HPDE6-E6E7 (cell line): ENCODE measurements around the gene OR1N2.
"Not testable (repeated sequence)": the region's sequence is repeated elsewhere in the genome, so short reads cannot be mapped to it uniquely, and the experiment has no call there.

ENCODE experiments used
- DNase-seq: peaks from one replicate; pipeline ENCODE4 v3.0.0; 2011; ENCODE audit warnings: missing footprints; ENCODE audit errors: extremely low spot score

OR1N2 gene, protein sequence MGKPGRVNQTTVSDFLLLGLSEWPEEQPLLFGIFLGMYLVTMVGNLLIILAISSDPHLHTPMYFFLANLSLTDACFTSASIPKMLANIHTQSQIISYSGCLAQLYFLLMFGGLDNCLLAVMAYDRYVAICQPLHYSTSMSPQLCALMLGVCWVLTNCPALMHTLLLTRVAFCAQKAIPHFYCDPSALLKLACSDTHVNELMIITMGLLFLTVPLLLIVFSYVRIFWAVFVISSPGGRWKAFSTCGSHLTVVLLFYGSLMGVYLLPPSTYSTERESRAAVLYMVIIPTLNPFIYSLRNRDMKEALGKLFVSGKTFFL

DNA sequence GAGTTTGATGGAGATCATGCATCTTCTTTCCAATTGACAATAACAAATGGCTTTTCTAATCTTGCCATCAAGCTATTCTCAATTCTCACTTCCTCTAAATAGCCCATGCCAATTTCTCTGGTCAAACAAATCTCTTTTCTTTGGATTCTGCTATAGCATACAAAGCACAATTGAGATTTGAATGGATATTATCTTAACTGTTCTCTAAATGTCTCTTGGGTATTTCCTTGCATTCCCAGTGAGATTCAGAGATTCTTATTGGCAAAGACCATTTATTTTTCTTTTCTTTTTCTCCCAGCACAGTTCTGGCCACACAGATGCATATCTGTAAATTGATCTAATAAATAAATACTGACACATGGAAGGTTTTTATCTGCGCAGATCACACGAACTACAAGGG lies at the start of gene OR1N2:
OR1N2 (plus strand) TSS at position 301 of the 400 bp plus-strand sequence. CDS start 100 bp downstream, outside the sequence.
- DNase-seq = no peak

DNA sequence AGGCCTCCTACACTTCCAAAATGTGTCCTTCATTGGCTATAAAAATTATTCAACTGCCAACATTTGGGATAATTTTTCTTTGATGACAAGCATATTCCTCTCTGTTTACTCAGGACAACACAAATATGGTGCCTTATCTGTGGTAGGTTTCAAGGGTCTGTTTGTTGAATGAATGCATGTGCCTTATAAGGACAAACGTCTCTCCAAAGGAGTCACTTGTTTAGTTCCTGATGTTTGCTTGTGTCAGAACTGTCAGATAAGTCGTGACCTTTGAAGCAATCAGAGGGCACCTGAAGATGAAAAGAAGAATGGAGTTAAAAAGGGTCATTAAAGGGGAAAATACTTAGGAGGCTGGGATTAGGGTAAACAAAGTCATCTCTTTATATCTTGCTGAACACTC lies 45.9 kb upstream of the OR1N2 start:
- no peak for DNase-seq

DNA sequence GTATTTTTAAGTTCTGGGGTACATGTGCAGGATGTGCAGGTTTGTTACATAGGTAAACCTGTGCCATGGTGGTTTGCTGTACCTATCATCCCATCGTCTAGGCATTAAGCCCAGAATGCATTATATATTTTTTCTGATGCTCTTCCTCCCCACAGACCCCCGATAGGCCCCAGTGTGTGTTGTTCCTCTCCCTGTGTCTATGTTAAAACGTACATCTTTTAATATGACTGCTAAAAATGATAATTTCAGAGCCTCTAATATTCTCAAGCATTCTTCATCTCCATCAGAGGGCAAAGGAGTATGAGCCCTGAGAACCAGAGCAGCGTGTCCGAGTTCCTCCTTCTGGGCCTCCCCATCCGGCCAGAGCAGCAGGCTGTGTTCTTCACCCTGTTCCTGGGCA lies 42.4 kb upstream of the OR1N2 start, which contains the start of gene OR1J2:
OR1J2 (plus strand) TSS at position 301 of the 400 bp plus-strand sequence; CDS start at position 301, 0 bp downstream.
- DNase-seq = no peak

DNA sequence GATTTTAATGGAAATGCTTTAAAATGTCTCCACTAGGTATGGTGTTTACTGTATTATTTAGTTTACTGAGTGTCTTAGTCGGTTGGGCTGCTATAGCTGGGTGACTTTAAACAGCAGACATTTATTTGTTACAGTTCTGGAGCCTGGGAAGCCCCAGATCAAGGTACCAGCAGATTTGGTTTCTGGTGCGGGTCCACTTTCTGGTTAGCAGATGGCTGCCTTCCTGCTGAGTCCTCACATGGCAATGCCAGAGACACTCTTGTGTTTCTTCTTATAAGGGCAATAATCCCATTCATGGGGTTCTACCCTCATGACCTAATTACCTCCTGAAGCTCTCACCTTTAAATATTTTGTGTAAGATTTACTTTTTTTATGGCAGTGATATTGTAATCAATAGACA lies 34.7 kb upstream of the OR1N2 start:
- no peak for DNase-seq

DNA sequence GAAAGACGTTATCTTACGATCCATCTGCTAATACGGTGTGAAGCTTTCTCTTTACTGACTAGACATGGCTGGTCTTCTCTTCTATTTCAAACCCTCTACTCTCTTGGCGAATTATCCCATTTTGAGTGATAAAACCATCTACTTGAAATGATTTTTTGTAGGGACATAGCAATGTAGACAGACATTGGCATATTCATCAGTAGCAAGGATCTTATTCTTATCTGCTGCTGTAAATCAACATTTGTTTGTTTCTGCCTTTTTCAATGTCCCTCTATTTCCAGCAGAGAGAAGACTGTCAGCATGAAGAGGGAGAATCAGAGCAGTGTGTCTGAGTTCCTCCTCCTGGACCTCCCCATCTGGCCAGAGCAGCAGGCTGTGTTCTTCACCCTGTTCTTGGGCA lies 34.1 kb upstream of the OR1N2 start, which contains the start of gene OR1J4:
OR1J4 (plus strand) TSS at position 301 of the 400 bp plus-strand sequence; CDS start at position 301, 0 bp downstream.
- DNase-seq = no peak

DNA sequence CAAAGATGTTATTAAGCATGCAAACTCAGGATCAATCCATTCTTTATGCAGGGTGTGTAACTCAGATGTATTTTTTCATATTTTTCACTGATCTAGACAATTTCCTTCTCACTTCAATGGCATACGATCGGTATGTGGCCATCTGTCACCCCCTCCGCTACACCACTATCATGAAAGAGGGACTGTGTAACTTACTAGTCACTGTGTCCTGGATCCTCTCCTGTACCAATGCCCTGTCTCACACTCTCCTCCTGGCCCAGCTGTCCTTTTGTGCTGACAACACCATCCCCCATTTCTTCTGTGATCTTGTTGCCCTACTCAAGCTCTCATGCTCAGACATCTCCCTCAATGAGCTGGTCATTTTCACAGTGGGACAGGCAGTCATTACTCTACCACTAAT lies 33.5 kb upstream of the OR1N2 start:
- no peak for DNase-seq

DNA sequence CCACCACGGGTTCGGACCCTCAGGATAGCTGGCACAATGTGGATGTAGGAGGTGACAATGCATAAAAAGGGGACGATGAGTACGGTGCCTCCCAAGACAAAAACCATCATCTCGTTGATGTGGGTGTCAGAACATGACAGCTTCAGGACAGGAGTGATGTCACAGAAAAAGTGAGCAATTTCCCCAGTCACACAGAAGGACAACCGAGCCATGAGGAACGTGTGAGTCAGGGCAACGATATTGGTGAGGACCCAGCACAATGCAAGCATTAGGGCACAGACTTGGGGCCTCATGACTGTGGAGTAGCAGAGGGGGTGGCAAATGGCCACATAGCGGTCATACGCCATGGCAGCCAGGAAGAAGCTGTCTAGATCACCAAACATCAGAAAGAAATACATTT lies 26.3 kb upstream of the OR1N2 start:
- no peak for DNase-seq

DNA sequence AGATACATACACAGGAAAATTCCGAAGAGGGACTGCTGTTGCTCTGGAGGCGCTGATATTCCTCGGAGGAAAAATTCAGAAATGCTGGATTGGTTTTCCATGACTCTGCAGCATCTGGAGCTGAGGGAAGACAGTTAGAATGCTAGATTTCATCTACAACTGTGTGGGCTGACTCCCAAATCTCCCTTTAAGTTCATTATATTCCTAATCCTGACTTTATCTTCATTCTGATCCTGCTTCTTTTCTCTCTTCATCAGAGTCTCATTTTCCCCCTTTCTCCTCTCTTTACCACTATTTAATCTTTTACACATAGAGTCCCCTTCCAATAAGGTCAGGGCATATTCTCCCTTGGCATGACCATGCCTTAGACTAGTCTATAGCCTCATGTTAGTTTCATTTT lies 25.7 kb upstream of the OR1N2 start, which contains the start of gene OR1N1:
OR1N1 (minus strand) TSS at position 101 of the 400 bp plus-strand sequence; CDS start at position 101, 0 bp downstream.
- no peak for DNase-seq

DNA sequence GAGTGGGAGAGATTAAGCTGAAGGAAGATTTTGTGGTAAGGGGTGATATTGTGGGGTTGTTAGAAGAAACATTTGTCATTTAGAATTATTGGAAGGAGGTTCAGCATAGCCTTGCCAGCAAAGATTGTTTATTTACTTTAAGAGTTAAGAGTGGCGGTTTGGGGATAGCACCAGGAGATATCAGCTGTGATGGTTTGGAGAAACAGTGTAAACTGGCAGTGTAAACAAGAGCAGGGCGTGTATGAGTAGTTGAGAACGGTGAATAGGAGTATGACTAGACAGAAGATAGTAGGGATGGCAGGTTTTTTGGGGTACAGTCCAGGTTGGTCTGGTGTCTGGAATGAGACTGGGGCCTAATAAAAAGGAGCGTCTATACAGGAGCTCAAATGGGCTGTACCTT lies 21.8 kb upstream of the OR1N2 start:
- DNase-seq = not testable (repeated sequence)

DNA sequence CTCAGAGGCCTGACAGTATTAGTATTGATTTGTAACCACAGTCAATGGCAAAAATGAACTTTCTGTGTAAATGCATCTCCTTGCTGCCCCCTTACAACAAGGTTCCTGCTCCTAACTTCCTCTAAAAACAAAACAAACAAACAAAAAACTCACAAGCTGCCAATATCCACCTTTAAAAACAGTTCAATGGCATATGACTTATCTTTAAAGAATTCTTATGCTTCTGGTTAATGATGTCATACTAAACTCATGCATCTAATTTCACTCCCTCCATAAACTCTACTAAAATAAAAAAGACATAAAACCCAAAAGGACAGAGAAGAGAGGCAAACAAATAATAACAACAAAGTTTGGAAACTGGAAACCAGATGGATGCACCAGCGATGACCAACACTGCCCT lies 16.8 kb upstream of the OR1N2 start:
- no peak for DNase-seq

DNA sequence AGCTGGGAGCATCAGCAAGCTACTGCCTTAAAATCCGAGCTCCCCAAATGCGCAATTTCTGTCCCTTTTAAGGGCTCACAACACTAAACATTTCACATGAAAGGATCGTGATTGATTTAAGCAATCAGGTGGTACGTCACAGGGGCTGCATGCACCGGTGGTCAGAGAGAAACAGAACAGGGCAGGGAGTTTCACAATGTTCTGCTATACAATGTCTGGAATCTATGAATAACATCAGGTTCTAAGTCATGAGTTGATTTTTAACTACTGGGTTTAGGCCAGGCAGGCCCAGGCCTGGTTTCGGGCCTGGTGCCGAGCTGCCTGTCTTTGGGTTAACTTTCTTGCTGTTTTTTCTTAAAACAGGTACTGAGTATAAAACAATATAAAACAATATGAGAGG lies 15.8 kb upstream of the OR1N2 start:
- DNase-seq = not testable (repeated sequence)

DNA sequence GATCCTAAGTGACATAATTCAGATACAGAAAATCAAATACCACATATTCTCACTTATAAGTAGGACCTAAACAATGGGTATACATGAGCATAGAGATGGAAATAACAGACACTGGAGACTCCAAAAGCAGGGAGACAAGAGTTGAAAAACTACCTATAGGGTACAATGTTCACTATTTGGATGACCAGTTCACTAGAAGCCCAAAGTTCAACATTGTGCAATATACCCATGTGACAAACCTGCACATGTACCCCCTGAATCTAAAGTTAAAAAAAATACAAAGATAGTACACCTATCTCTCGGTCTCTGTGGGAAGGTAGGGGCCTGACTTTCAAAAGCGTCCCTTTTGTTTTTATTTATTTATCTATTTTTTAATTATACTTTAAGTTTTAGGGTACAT lies 14.2 kb upstream of the OR1N2 start:
- no peak for DNase-seq

DNA sequence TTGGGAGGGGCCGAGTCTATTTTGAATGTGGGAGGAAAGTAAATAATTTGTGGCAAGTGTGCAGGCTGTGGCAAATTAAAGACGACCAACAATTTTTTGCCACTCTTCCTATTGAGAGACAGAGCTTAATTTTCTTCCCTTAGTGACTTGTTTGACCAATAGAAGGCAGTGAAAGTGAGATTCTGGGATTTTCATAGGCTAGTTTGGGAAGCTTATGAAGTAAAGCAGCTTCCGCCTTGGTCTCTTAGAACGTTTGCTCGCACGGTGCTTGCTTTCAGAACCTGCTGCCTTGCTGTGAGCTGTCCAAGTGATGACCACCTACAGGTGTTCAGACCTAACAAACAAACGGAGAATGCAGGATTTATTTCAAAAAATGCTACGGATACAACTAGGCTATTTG lies 6.7 kb upstream of the OR1N2 start:
- no peak for DNase-seq

DNA sequence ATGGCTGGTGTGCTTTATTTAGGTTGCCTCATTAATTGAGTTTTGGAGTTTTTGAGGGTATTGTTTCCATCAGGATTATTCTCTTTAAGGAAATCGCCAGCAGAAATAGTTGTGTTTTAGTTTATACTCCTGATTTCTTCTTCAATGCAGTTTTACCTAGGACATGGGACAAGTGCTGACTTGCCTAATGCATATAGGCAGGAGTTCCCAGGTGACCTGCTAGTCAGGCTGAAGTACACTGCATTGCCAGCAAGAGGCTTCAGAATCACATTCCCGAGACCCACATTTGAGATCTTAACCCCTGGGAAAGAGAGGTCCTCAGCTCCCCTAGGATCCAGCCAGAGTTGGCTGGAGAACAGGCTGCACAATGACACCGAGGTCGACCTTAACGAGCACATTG lies 1.5 kb upstream of the OR1N2 start:
- DNase-seq = peak; percentile 22

DNA sequence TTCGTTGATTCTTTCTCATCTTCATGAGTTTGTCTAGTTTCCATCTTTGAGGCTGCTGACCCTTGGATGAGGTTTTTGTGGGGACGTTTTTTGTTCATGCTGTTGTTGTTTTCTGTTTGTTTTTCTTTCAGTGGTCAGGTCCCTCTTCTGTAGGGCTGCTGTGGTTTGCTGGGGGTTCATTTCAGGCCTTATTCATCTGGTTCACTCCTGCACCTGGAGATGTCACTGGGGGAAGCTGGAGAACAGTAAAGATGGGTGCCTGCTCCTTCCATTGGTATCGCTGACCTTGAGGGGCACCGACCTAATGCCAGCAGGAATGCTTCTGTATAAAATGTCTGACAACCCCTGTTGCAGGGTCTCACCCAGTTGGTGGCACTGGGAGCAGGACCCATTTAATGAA lies 8.5 kb downstream of the OR1N2 start:
- DNase-seq = no peak

DNA sequence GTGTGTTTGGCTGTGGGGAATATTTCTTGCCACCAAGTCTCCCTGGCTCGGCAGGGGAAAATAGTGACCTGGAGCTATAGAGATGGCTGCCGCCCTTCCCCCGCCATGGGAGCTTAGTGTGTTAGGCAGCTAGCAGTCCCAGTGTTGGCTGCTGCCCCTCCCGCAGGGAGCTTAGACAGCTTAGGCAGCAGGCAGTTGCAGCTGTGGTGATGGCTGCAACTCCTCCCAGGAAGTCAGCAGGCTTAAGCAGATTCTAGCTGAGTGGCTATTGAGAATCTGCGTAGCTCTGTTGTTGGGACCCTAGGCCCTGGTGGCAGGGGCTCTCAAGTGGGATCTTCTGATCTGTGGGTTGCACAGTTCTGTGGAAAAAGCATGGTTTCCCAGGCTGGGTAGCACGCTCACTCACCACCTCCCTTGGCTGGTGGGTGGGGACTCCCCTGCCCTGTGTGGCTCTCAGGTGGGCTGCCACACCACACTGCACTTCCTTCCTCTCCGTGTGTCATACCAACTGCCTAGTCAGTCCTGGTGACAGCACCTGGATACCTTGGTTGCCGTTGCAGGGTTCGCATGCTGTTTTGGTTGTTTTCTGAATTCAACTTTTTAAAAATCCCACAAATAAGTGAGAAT lies 9.3 kb downstream of the OR1N2 start:
- no peak for DNase-seq

DNA sequence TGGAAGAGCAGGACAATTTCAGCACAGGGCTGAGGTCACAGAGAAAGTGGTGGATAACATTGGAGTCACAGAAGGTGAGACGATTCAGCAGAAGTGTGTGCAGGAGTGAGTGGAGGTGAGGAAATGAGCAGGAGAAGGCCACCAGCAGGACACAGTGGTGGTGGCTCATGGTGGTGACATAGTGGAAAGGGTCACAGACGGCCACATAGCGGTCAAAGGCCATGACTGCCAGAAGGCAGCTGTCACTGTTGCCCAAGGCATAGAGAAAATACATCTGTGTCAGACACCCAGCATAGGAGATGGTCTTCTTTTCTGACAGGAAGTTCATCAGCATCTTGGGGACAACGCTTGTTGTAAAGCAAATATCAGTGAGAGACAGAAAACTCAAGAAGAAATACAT lies 15.0 kb downstream of the OR1N2 start:
- no peak for DNase-seq

DNA sequence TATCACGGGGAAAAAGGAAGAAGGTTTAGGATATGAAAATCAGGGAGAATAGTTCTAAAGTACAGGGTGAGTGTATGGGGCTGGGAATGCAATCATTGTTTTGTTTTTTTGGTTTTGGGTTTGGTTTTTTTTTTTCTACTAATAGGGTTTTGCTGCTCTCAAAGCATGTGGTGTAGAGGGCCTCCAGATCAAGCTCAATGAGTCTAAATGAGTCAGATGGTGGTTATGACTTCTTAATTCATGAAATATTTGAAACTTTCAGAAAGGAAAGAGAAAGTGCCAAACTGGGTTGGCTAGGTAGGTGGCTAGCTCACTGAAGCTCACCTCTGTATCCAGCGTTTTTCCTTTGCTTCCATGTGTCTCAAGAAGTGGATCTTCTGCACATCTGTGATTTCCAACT lies 19.5 kb downstream of the OR1N2 start:
- no peak for DNase-seq

DNA sequence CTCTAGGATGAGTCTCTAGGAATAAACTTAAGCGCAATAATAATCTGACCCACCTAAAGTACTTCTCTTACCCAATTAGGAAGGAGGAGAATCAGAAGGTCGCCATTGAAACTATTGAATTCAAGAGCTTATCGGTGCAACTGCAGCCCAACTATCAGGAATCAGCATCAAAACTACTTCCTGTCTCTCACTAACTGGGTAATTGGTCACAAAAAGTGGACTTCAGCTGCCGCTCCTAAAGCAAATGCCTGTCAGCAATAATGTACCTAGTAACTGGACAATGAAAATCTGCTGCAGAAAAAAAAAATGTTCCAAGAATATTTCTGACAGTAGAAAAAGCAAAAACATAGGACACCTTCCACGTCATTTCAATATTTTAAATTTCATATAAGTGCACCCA lies 27.0 kb downstream of the OR1N2 start:
- no peak for DNase-seq

DNA sequence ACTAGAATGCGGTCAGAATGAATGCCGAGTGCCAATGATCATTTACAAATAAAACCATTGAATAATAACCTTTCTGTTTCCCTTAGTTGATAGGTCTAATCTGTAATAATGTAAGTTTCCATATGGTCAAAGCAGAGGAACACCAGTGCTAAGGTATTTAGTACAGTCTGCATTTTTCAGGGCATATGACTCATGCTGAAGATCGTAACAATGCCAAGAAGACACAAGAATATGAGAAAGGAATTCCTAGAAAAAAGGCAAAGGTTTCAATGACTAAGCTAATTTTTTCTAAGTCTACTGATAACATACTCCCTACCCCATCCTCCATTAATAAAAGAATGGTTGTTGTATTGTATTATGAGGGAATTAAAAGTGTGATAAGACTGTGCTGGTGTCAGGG lies 27.4 kb downstream of the OR1N2 start:
- DNase-seq = no peak

DNA sequence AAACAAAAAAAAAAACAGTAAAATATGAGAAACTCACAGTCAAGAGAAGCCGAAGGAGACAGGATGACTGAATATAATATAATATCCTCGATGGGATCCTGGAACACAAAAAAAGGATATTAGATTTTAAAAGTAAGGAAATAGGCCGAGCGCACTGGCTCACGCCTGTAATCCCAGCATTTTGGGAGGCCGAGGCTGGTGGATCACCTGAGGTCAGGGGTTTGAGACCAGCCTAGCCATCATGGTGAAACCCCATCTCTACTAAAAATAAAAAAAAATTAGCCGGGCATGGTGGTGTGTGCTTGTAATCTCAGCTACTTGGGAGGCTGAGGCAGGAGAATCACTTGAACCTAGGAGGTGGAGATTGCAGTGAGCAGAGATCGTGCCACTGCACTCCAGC lies 30.4 kb downstream of the OR1N2 start, which contains the start of gene OR1L8:
OR1L8 (minus strand) TSS at position 101 of the 400 bp plus-strand sequence. CDS start 14,907 bp downstream, outside the sequence.
- not testable (repeated sequence) for DNase-seq
